Neural cell (in vitro differentiated cells): ENCODE results near the gene PLCB1. TPM values are rescaled to one million over a fixed set of nuclear protein-coding genes. Genes with fewer than 3 reads are reported as not detected.

Experiments used
- H2AFZ ChIP-seq: fragments of 200-600, 300-800 bp; sonication (generic), shearing (Covaris generic); 2 replicates; pipeline ENCODE4 v1.6.0; 2014; ENCODE audit warnings: low read depth, mild to moderate bottlenecking, antibody characterized with exemption, low read length, moderate library complexity
- H3F3A ChIP-seq: fragments of 200-600 bp; shearing (Covaris generic); 2 replicates; pipeline ENCODE4 v1.6.1; 2016; ENCODE audit warnings: mild to moderate bottlenecking, moderate library complexity, mixed read lengths, antibody characterized with exemption, low read length; ENCODE audit not compliant: insufficient read depth, poor library complexity, severe bottlenecking
- H3K27ac ChIP-seq: fragments of 200-600, 300-800 bp; sonication (generic), shearing (Covaris generic); 2 replicates; pipeline ENCODE4 v1.5.1; 2014; ENCODE audit warnings: mild to moderate bottlenecking, low read length, moderate library complexity
- H3K27me3 ChIP-seq: fragments of 300-800, 200-600 bp; sonication (generic), shearing (Covaris generic); 2 replicates; pipeline ENCODE4 v1.6.0; 2014; ENCODE audit warnings: mild to moderate bottlenecking, low read depth, low read length, moderate library complexity; ENCODE audit not compliant: insufficient read depth
- H3K36me3 ChIP-seq: fragments of 300-800, 200-600 bp; sonication (generic), shearing (Covaris generic); 2 replicates; pipeline ENCODE4 v1.5.1; 2014; ENCODE audit warnings: mild to moderate bottlenecking, antibody characterized with exemption, low read length, moderate library complexity; ENCODE audit not compliant: insufficient read depth
- H3K4me2 ChIP-seq: fragments of 300-800, 200-600 bp; sonication (generic), shearing (Covaris generic); 2 replicates; pipeline ENCODE4 v1.6.0; 2014; ENCODE audit warnings: mild to moderate bottlenecking, low read length
- H3K4me3 ChIP-seq: fragments of 300-800, 200-600 bp; sonication (generic), shearing (Covaris generic); 2 replicates; pipeline ENCODE4 v1.5.1; 2014; ENCODE audit warnings: mild to moderate bottlenecking, low read length, moderate library complexity
- H3K79me2 ChIP-seq: fragments of 200-600 bp; shearing (Covaris generic); replicated peaks from 2 replicates; pipeline ENCODE4 v1.6.0; 2014; ENCODE audit warnings: mild to moderate bottlenecking, low read length, moderate library complexity; ENCODE audit not compliant: insufficient read depth
- H3K9ac ChIP-seq: fragments of 300-800, 200-600 bp; sonication (generic), shearing (Covaris generic); 2 replicates; pipeline ENCODE4 v1.6.1; 2016; ENCODE audit warnings: mild to moderate bottlenecking, low read length, mixed read lengths
- H3K9me2 ChIP-seq: fragments of 200-600 bp; shearing (Covaris generic); 2 replicates; pipeline ENCODE4 v1.6.1; 2016; ENCODE audit warnings: mild to moderate bottlenecking, low read length, mixed read lengths; ENCODE audit not compliant: insufficient read depth
- H3K9me3 ChIP-seq: fragments of 200-600, 300-800 bp; sonication (generic), shearing (Covaris generic); 2 replicates; pipeline ENCODE4 v1.6.1; 2016; ENCODE audit warnings: mild to moderate bottlenecking, mixed run types, low read length, moderate library complexity, mixed read lengths
- H4K20me1 ChIP-seq: fragments of 200-600 bp; shearing (Covaris generic); 2 replicates; pipeline ENCODE4 v1.6.1; 2016; ENCODE audit warnings: mild to moderate bottlenecking, mixed run types; ENCODE audit not compliant: insufficient read depth
- CTCF ChIP-seq: fragments of 450-650 bp; IDR thresholded peaks from 2 replicates; pipeline ENCODE4 v1.5.1; 2014; ENCODE audit warnings: antibody characterized with exemption, mild to moderate bottlenecking, moderate library complexity; ENCODE audit not compliant: poor library complexity, severe bottlenecking
- EP300 ChIP-seq: fragments of 450-650 bp; conservative IDR thresholded peaks from 2 replicates; pipeline ENCODE4 v1.6.1; 2014; ENCODE audit warnings: antibody characterized with exemption, mild to moderate bottlenecking, moderate library complexity; ENCODE audit not compliant: poor library complexity, severe bottlenecking
- EZH2 ChIP-seq: fragments of 200-600, 300-800 bp; shearing (Covaris generic), sonication (generic); IDR thresholded peaks from 2 replicates; pipeline ENCODE4 v1.6.1; 2014; ENCODE audit warnings: antibody characterized with exemption, low read length, borderline replicate concordance, mild to moderate bottlenecking; ENCODE audit not compliant: insufficient read depth, poor library complexity, severe bottlenecking
- MXI1 ChIP-seq: fragments of 450-650 bp; conservative IDR thresholded peaks from 2 replicates; pipeline ENCODE4 v1.6.1; 2014; ENCODE audit warnings: antibody characterized with exemption, mild to moderate bottlenecking; ENCODE audit not compliant: poor library complexity, severe bottlenecking
- POLR2AphosphoS5 ChIP-seq: IDR thresholded peaks from 2 replicates; pipeline ENCODE4 v1.6.1; 2012
- RAD21 ChIP-seq: fragments of 450-650 bp; conservative IDR thresholded peaks from 2 replicates; pipeline ENCODE4 v1.6.1; 2014; ENCODE audit warnings: antibody characterized with exemption, mild to moderate bottlenecking, moderate library complexity
- REST ChIP-seq: IDR thresholded peaks from 2 replicates; pipeline ENCODE4 v1.6.1; 2012; ENCODE audit warnings: borderline replicate concordance
- SMC3 ChIP-seq: fragments of 450-650 bp; conservative IDR thresholded peaks from 2 replicates; pipeline ENCODE4 v1.6.1; 2014; ENCODE audit warnings: antibody characterized with exemption, mild to moderate bottlenecking, moderate library complexity; ENCODE audit not compliant: poor library complexity
- TAF1 ChIP-seq: IDR thresholded peaks from 2 replicates; pipeline ENCODE4 v1.6.1; 2012; ENCODE audit warnings: low read depth
- polyA plus RNA-seq: library from polyadenylated mRNA; depleted of rRNA; stranded (reverse); fragments of >200 nt; gene quantifications from 2 replicates; pipeline ENCODE4 v1.2.3, GENCODE V29; 2014

The PLCB1 gene
- polyA plus RNA-seq, 1 donor from 2014 or later = 11.4 TPM

- H3K27me3 ChIP-seq = no peaks in the 10 kb centered on the region
- H4K20me1 ChIP-seq = no peaks in the 10 kb centered on the region
- no peak overlapping the region for H3K27ac ChIP-seq
- H3K4me2 ChIP-seq = no peak overlapping the region
- no peak overlapping the region for H3K9ac ChIP-seq
- H3K36me3 ChIP-seq = no peaks in the 10 kb centered on the region
- H3K79me2 ChIP-seq = no peaks in the 10 kb centered on the region
- no peak overlapping the region for H3K4me3 ChIP-seq
- TF ChIP-seq TAF1 (no peak), SMC3 (no peak), POLR2AphosphoS5 (no peak), CTCF (no peak), EZH2 (no peak), MXI1 (no peak), REST (no peak), EP300 (no peak), RAD21 (no peak)
- H3K9me2 ChIP-seq = no peaks in the 10 kb centered on the region
- no peaks in the 10 kb centered on the region for H3K9me3 ChIP-seq
- H2AFZ ChIP-seq = no peak overlapping the region
- no peaks in the 10 kb centered on the region for H3F3A ChIP-seq
Observed at GRCh38 chr20:8212286-8212685, 80.2 kb downstream of the PLCB1 start.

- Histone ChIP-seq H3K79me2 (no peaks in the 10 kb centered on the region), H3K27ac (no peak overlapping the region), H3K9me2 (no peaks in the 10 kb centered on the region), H3K4me2 (no peak overlapping the region), H2AFZ (no peak overlapping the region), H3F3A (no peaks in the 10 kb centered on the region), H3K9ac (no peak overlapping the region), H3K27me3 (no peaks in the 10 kb centered on the region), H3K4me3 (no peak overlapping the region), H3K9me3 (no peaks in the 10 kb centered on the region), H4K20me1 (no peaks in the 10 kb centered on the region), H3K36me3 (no peaks in the 10 kb centered on the region)
- no peak for TF ChIP-seq RAD21
- TF ChIP-seq SMC3 = no peak
- TF ChIP-seq EZH2 = no peak
- no peak for TF ChIP-seq TAF1
- TF ChIP-seq MXI1 = no peak
- TF ChIP-seq EP300 = no peak
- no peak for TF ChIP-seq REST
Observed at GRCh38 chr20:8213270-8213669, 81.2 kb downstream of the PLCB1 start.
